Chondrocyte (in vitro differentiated cells): ENCODE results near the gene PARVB. TPM values are rescaled to one million over a fixed set of nuclear protein-coding genes. Genes with fewer than 3 reads are reported as not detected.

Experiments used
- DNase-seq: peaks from one replicate; pipeline ENCODE4 v3.0.0; 2021; ENCODE audit warnings: mixed read lengths, low spot score
- H3K27ac Mint-ChIP-seq: one replicate; pipeline ENCODE4 v1.8.0; 2021; ENCODE audit warnings: mild to moderate bottlenecking, moderate library complexity, mixed read lengths; ENCODE audit not compliant: unreplicated experiment
- H3K27me3 Mint-ChIP-seq: 2 replicates; pipeline ENCODE4 v1.8.0; 2021; ENCODE audit warnings: low read depth, mixed read lengths
- H3K36me3 Mint-ChIP-seq: 2 replicates; pipeline ENCODE4 v1.8.0; 2021; ENCODE audit warnings: low read depth, mixed read lengths
- H3K4me1 Mint-ChIP-seq: 2 replicates; pipeline ENCODE4 v1.8.0; 2021; ENCODE audit warnings: low read depth, mild to moderate bottlenecking, mixed read lengths
- H3K4me3 Mint-ChIP-seq: one replicate; pipeline ENCODE4 v1.8.0; 2021; ENCODE audit warnings: mild to moderate bottlenecking, moderate library complexity, mixed read lengths; ENCODE audit not compliant: unreplicated experiment
- H3K9me3 Mint-ChIP-seq: 2 replicates; pipeline ENCODE4 v1.8.0; 2021; ENCODE audit warnings: low read depth, mixed read lengths
- total RNA-seq: library from RNA; stranded (reverse); gene quantifications from 3 replicates; pipeline ENCODE4 v1.2.1, GENCODE V29; 2021
- TF ChIP-seq, protein P1 (sequence below): fragments of 200-600 bp; sonication (generic); IDR thresholded peaks from 2 replicates; pipeline ENCODE4 v1.5.0; 2021; ENCODE audit warnings: antibody characterized with exemption, mild to moderate bottlenecking, moderate library complexity

PARVB gene
- total RNA-seq, 1 donor from 2014 or later, result 33.6 TPM

DNA sequence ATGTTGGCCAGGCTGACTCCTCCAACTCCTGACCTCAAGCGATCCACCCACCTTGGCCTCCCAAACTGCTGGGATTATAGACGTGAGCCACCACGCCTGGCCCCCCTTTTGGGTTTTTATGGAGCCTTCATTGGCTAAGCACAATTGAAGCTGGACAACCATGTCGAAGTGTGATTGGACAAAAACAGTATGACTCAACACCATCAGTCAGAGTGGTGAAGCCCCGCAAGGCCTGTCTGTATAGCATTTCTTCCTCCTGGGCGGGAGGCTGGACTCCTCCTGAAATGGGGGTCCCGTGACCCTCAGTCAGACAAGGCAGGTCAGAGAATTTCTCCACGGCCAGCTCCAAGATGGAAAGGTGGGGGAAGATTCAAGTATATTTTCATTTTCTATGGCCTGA lies 3.1 kb upstream of the PARVB start:
- Mint-ChIP-seq H3K4me3 (no peak overlapping the region), H3K27ac (peak overlapping the region; percentile 63), H3K9me3 (no peaks in the 10 kb centered on the region), H3K4me1 (peaks cover 27% of the 10 kb centered on the region), H3K27me3 (no peaks in the 10 kb centered on the region), H3K36me3 (peaks cover 2% of the 10 kb centered on the region)
- TF ChIP-seq, protein P1, sequence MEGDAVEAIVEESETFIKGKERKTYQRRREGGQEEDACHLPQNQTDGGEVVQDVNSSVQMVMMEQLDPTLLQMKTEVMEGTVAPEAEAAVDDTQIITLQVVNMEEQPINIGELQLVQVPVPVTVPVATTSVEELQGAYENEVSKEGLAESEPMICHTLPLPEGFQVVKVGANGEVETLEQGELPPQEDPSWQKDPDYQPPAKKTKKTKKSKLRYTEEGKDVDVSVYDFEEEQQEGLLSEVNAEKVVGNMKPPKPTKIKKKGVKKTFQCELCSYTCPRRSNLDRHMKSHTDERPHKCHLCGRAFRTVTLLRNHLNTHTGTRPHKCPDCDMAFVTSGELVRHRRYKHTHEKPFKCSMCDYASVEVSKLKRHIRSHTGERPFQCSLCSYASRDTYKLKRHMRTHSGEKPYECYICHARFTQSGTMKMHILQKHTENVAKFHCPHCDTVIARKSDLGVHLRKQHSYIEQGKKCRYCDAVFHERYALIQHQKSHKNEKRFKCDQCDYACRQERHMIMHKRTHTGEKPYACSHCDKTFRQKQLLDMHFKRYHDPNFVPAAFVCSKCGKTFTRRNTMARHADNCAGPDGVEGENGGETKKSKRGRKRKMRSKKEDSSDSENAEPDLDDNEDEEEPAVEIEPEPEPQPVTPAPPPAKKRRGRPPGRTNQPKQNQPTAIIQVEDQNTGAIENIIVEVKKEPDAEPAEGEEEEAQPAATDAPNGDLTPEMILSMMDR, result no peak
- no peak for DNase-seq

DNA sequence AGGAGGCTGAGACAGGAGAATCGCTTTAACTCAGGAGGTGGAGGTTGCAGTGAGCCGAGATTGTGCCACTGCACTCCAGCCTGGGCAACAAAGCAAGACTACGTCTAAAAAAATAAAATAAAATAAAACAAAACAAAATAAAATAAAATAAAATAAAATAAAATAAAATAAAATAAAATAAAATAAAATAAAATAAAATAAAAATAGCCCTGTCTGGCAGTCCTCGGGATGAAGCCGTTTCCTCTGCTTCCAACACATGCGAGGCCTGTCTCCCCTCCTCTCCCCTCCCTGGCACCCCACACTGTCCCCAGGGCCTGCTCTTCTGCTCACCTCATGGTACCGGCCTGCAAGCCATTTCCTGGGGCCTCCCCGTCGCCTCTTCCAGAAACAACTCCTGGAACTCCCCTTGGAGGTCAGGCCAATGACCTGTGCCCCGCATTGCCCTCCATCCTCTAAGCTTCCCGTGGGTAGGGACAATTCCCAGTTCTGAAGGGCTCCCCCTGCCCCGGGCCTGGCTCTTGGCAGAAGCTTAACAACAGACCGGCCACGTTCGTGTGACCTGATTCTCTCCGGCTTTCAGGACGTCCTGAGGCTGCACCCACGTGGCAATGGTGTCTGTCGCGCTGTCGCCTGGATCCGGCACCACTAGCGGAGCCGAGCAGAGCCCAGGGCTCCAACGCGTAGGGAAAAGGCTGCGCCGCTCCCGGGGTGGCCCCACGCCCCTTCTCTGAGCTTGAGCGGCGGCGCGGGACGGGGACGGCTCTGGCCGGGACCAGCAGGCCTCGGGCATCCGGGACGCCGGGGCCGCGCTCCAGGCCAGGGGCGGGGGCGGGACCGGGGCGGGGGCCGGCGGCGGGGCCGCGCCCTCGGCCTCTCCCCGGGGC lies 456 bp upstream of the PARVB start:
- peak overlapping the region; percentile 81 for H3K4me3 Mint-ChIP-seq
- TF ChIP-seq, protein P1, result no peak
- H3K4me1 Mint-ChIP-seq, result peaks cover 38% of the 10 kb centered on the region
- no peaks in the 10 kb centered on the region for H3K9me3 Mint-ChIP-seq
- no peaks in the 10 kb centered on the region for H3K27me3 Mint-ChIP-seq
- H3K27ac Mint-ChIP-seq, result peak overlapping the region; percentile 88
- DNase-seq, result no peak
- H3K36me3 Mint-ChIP-seq, result no peaks in the 10 kb centered on the region

DNA sequence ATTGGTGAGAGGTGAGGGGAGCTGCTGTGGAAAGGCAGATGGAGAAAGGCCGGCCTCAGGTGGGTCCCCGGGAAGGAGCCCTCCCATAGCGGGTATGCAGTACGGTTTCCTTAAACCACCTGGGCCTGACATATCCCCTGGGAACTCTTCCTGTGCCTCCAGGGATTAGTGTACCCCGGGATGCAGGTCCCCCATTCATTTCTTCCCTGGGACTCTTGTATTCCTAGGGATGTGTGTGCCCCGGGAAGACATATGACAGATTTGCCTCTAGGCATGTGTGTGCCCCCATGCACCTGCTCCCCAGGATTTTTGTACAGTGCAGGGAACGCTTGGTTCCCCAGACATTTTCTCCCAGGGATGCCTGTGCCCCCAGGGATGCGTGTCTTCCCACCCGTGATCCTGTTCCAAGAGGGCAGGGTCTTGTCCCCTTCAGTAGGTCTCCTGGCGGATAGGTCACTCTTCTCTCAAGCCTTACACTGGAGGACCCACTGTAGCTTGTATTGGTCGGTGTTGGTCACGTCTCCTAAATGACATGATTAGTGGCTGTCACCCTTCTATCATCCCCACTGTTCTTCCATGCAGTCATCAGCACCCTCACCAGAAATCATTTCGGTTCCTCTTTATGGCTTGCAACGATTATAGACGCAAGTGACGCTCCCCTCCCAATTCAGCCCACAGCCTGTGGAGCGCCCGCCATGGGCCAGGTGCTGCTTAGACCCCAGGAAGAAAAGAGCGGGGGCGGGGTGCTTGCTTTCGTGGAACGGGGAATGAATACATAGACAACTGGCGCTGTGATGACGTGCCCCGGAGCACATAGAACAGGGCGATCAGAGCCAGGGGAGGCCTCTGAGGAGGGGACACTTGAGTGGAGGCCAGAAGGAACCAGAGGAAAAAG lies 1.3 kb downstream of the PARVB start:
- peaks cover 38% of the 10 kb centered on the region for H3K4me1 Mint-ChIP-seq
- peak overlapping the region; percentile 71 for H3K4me3 Mint-ChIP-seq
- no peaks in the 10 kb centered on the region for H3K9me3 Mint-ChIP-seq
- TF ChIP-seq, protein P1, result no peak
- no peak for DNase-seq
- H3K27ac Mint-ChIP-seq, result no peak overlapping the region
- no peaks in the 10 kb centered on the region for H3K36me3 Mint-ChIP-seq
- no peaks in the 10 kb centered on the region for H3K27me3 Mint-ChIP-seq

DNA sequence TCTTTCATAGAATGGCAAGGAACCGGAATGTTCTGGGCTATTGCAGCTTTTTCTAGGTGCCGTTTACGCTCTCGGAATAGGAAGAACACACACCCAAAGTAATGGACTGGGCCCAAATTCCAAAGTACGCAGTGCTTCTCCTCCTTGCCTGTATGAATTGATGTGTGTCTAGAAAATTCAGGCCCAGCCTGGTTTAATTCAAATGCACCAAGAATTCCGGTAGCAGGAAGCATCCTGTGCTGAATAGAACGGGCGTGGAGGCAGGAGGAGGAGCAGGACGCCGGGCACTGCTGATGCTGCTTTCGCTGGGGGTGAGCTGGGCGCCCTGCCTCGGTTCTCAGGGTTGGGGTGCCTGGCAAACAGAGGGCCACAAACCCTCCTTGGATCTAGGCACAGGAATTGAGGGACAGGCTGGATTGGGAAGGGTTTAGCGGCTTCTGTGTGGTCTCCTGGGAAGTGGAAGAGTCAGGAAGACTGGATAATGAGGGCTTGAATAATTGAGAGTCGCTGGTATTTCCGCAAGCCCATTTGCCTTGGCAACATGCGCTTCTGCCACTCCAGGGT lies 2.0 kb downstream of the PARVB start:
- TF ChIP-seq, protein P1, result no peak
- no peak for DNase-seq

More for the DNA sequence above, 2.0 kb downstream of the PARVB start:
- Mint-ChIP-seq H3K27ac (peak overlapping the region; percentile 71), H3K9me3 (no peaks in the 10 kb centered on the region), H3K4me1 (peaks cover 36% of the 10 kb centered on the region), H3K27me3 (no peaks in the 10 kb centered on the region), H3K36me3 (no peaks in the 10 kb centered on the region), H3K4me3 (no peak overlapping the region)
